ENCODE measurements around the gene LMX1A. TPM values are rescaled to one million over a fixed set of nuclear protein-coding genes. Genes with fewer than 3 reads are reported as not detected.
A peak's percentile ranks its signal among the peaks of the same experiment; 100 is the strongest.

The LMX1A gene
- total and polyA plus RNA-seq, 9 of the 15 experiments (the other 6 are each of a cell fraction or from before 2014, with no cell fraction given), result not detected

DNA sequence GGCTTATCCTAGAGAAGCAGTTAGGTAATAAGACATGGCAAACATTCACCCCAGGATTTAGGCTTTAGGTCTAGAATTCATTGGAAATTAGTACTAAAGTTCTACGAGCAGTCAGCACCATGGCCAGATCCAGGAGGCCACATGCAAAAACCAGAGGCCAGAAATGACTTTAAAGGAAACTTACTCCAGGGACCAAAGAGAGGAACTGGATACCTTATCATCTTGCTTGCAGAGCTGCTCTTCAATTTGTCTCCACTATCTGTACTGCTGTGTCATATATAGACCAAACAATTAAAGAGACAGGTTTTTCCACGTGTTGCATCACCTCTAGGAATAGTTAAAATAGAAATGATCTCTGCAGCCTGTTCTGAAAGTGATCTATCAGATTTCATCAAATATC, 127.8 kb downstream of the LMX1A start (continued):
- TF ChIP-seq, protein P1, sequence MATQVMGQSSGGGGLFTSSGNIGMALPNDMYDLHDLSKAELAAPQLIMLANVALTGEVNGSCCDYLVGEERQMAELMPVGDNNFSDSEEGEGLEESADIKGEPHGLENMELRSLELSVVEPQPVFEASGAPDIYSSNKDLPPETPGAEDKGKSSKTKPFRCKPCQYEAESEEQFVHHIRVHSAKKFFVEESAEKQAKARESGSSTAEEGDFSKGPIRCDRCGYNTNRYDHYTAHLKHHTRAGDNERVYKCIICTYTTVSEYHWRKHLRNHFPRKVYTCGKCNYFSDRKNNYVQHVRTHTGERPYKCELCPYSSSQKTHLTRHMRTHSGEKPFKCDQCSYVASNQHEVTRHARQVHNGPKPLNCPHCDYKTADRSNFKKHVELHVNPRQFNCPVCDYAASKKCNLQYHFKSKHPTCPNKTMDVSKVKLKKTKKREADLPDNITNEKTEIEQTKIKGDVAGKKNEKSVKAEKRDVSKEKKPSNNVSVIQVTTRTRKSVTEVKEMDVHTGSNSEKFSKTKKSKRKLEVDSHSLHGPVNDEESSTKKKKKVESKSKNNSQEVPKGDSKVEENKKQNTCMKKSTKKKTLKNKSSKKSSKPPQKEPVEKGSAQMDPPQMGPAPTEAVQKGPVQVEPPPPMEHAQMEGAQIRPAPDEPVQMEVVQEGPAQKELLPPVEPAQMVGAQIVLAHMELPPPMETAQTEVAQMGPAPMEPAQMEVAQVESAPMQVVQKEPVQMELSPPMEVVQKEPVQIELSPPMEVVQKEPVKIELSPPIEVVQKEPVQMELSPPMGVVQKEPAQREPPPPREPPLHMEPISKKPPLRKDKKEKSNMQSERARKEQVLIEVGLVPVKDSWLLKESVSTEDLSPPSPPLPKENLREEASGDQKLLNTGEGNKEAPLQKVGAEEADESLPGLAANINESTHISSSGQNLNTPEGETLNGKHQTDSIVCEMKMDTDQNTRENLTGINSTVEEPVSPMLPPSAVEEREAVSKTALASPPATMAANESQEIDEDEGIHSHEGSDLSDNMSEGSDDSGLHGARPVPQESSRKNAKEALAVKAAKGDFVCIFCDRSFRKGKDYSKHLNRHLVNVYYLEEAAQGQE (IDR thresholded peaks at IDR 0.05; ENCODE audit: borderline replicate concordance), result peak; percentile 99
- TF ChIP-seq, protein P1 (CRISPR knock-in tag; IDR thresholded peaks at IDR 0.05; ENCODE audit: low read depth), result peak; percentile 98
- peak; percentile 74 for TF ChIP-seq CEBPB (tag; IDR thresholded peaks at IDR 0.05)
